ENCODE measurements around the gene NFE2L1. TPM values are rescaled to one million over a fixed set of nuclear protein-coding genes. Genes with fewer than 3 reads are reported as not detected.

Gene NFE2L1
- polyA plus RNA-seq, 1 of the 3 experiments (the other 2 are of a cell fraction) = 159 TPM

DNA sequence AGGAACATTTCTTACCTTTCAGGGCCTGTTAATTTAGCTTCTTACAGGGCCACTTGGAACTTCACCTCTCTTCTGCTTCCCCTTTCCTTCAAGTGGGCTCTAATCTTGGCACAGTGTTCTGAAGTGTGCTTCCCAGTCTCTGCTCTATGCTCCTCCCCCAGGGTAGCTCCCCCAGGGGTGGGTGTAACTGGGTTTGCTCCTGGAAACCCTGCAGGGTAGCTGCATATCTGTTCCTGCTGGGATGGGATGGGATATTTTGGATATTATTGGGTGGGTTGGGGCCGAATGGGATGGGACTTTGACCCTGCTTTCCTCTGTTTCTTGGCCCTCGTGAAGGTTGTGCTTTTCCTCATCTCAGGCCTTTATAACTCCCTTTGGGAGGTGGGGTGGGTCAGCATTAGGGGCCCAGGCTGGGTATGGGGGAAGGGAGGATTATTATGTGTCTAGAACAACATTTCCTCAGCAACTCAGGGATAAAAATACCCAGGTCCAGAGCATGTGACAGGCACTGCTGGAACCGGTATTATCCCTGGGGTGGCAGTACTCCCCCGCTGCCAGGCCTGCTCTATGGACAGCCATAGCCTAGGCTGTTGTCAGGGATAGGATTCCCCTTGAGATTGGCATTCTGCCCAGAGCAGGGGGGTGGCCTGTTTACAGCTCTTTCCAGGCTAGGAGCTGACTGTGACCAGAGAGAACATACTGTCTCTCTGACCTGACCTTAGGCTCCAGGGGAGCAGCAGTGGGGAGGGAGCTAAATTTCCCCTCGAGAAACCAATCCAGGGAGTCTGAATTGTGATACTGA lies 5.0 kb downstream of the NFE2L1 start:
- DNase-seq = peak; percentile 80
- H3K4me2 ChIP-seq = peak overlapping the region; percentile 88
- 47% methylated on average over 5 of the region's 5 CpGs for WGBS (ENCODE audit: low lambda C conversion rate)
- H3K79me2 ChIP-seq (ENCODE audit: insufficient read depth) = peaks cover 86% of the 10 kb centered on the region
- H3K36me3 ChIP-seq (replicated peaks in 1 of 2; ENCODE audit: control insufficient read depth in 1 of 2, insufficient read depth in 2 of 2, low read length in 1 of 2) = peaks cover 31 to 60% of the 10 kb centered on the region in 2 experiments
- H4K20me1 ChIP-seq (ENCODE audit: insufficient read depth) = peaks cover 58% of the 10 kb centered on the region
- peak overlapping the region; percentile 5; the same call in 1 of the 2 replicates for H3K9ac ChIP-seq
- no peak overlapping the region for H2AFZ ChIP-seq (ENCODE audit: low read depth)
- H3F3A ChIP-seq (replicated peaks; ENCODE audit: insufficient read depth) = peaks cover 30% of the 10 kb centered on the region
- H3K9me3 ChIP-seq = no peaks in the 10 kb centered on the region
- peak overlapping the region; percentile 14 to 29; a peak in 3 of 4 replicates for H3K4me3 ChIP-seq (ENCODE audit: low read depth in 2 of 2, low read length in 1 of 2)
- ChIA-PET CTCF (interaction anchor here (0.9 to 44.3 kb wide), 10 partner anchors 8 to 566 kb away, joined by 3 to 1200 read pairs (median 5); partner anchors contain the start of gene COPZ2), POLR2A (interaction anchor here (1.4 to 1.9 kb wide), 2 partner anchors 16 to 26 kb away, joined by 3 to 4 read pairs; no protein-coding TSS in a partner anchor)
- H3K27me3 ChIP-seq (ENCODE audit: insufficient read depth) = no peaks in the 10 kb centered on the region
- H3K4me1 ChIP-seq (ENCODE audit: control insufficient read depth in 1 of 2, insufficient read depth in 2 of 2, low read depth in 1 of 2, low read length in 1 of 2) = peaks cover 61 to 67% of the 10 kb centered on the region in 2 experiments
- H3K9me2 ChIP-seq = no peaks in the 10 kb centered on the region
- peak overlapping the region; percentile 88 to 95; a peak in 3 of 4 replicates for H3K27ac ChIP-seq (ENCODE audit: low read depth in 2 of 2, low read length in 1 of 2)
- TF ChIP-seq MXI1 (IDR thresholded peaks at IDR 0.05; ENCODE audit: low read depth, low read length) (peak; percentile 89), GABPA (IDR thresholded peaks at IDR 0.05; ENCODE audit: low read depth) (no peak), NFIC (IDR thresholded peaks at IDR 0.05; ENCODE audit: borderline replicate concordance) (peak; percentile 55), FOXJ3 (CRISPR knock-in tag; IDR thresholded peaks at IDR 0.05) (peak; percentile 61; the same call in 1 of the 2 replicates), RFX5 (IDR thresholded peaks at IDR 0.05; ENCODE audit: low read length) (peak; percentile 67; the same call in 1 of the 2 replicates), TEAD4 (IDR thresholded peaks at IDR 0.05; ENCODE audit: borderline replicate concordance, insufficient read depth) (no peak), RCOR1 (IDR thresholded peaks at IDR 0.05; ENCODE audit: low read length) (peak; percentile 39; the same call in 1 of the 2 replicates), EP300 (IDR thresholded peaks at IDR 0.05; ENCODE audit: borderline replicate concordance in 1 of 2, low read depth in 1 of 2, low read length in 1 of 2) (peak in 1 of 2 experiments; percentile 60; a peak in 1 of 4 replicates), RAD21 (IDR thresholded peaks at IDR 0.05; ENCODE audit: low read length) (peak; percentile 43), SIN3A (IDR thresholded peaks at IDR 0.05; ENCODE audit: borderline replicate concordance, low read depth, low read length) (no peak), CHD2 (IDR thresholded peaks at IDR 0.05; ENCODE audit: low read length, partially characterized antibody) (peak; percentile 63), GATA2 (CRISPR knock-in tag; IDR thresholded peaks at IDR 0.05) (0 out of 2 replicates have a peak, but pooled peaks have one; percentile 8)

DNA sequence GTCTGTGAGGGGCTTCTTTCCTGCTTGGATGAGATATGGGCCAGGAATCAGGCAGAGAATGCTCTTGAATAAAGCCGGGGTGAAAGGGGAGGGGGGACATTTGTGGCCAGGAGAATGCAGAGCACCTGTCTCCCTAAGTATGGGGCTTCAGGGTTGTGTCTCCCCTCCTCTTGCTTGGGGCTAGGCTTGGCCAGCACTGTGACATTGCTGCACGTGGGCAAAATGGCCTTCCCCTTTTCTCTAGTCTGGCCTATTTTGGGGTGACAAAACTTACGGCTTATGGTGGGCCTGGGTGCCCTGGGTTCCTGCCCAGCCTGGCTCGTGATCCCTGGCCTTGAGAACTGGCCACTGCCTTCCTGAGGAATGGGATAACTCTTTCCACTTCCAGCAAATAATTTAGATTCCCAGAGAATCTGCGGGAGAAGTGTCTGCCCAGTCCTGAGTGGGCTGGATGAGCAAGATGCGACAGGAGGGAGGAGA lies 5.6 kb downstream of the NFE2L1 start:
- Histone ChIP-seq H4K20me1 (ENCODE audit: insufficient read depth) (peaks cover 58% of the 10 kb centered on the region), H3K79me2 (ENCODE audit: insufficient read depth) (peaks cover 84% of the 10 kb centered on the region), H2AFZ (ENCODE audit: low read depth) (no peak overlapping the region), H3K36me3 (replicated peaks in 1 of 2; ENCODE audit: control insufficient read depth in 1 of 2, insufficient read depth in 2 of 2, low read length in 1 of 2) (peaks cover 34 to 67% of the 10 kb centered on the region in 2 experiments), H3F3A (replicated peaks; ENCODE audit: insufficient read depth) (peaks cover 29% of the 10 kb centered on the region), H3K27ac (ENCODE audit: low read depth in 2 of 2, low read length in 1 of 2) (peak overlapping the region; percentile 88 to 95; a peak in 3 of 4 replicates), H3K4me1 (ENCODE audit: control insufficient read depth in 1 of 2, insufficient read depth in 2 of 2, low read depth in 1 of 2, low read length in 1 of 2) (peaks cover 61 to 67% of the 10 kb centered on the region in 2 experiments), H3K9ac (peak overlapping the region; percentile 5; the same call in 1 of the 2 replicates), H3K27me3 (ENCODE audit: insufficient read depth) (no peaks in the 10 kb centered on the region), H3K9me3 (no peaks in the 10 kb centered on the region), H3K4me2 (peak overlapping the region; percentile 88), H3K9me2 (no peaks in the 10 kb centered on the region), H3K4me3 (ENCODE audit: low read depth in 2 of 2, low read length in 1 of 2) (peak overlapping the region; percentile 29 to 42; a peak in 3 of 4 replicates)
- CTCF ChIA-PET = interaction anchor here (0.9 to 44.3 kb wide), 8 partner anchors 10 to 565 kb away, joined by 3 to 1200 read pairs (median 7); partner anchors contain the start of gene COPZ2
- DNase-seq = no peak
- WGBS (ENCODE audit: low lambda C conversion rate) = 51% methylated on average over 6 of the region's 6 CpGs
- POLR2A ChIA-PET = interaction anchor here (1.0 to 2.9 kb wide), 4 partner anchors 9 to 50 kb away, joined by 3 to 18 read pairs (median 6); no protein-coding TSS in a partner anchor
- TF ChIP-seq MEF2A (IDR thresholded peaks at IDR 0.05; ENCODE audit: borderline replicate concordance, low read depth) = no peak
- TF ChIP-seq NRF1 (IDR thresholded peaks at IDR 0.05; ENCODE audit: low read depth, low read length) = no peak
- TF ChIP-seq RFX5 (IDR thresholded peaks at IDR 0.05; ENCODE audit: low read length) = no peak
- TF ChIP-seq TCF12 (IDR thresholded peaks at IDR 0.05) = no peak
- TF ChIP-seq, protein P1, sequence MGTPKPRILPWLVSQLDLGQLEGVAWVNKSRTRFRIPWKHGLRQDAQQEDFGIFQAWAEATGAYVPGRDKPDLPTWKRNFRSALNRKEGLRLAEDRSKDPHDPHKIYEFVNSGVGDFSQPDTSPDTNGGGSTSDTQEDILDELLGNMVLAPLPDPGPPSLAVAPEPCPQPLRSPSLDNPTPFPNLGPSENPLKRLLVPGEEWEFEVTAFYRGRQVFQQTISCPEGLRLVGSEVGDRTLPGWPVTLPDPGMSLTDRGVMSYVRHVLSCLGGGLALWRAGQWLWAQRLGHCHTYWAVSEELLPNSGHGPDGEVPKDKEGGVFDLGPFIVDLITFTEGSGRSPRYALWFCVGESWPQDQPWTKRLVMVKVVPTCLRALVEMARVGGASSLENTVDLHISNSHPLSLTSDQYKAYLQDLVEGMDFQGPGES (IDR thresholded peaks at IDR 0.05; ENCODE audit: low read depth, low read length) = no peak
- TF ChIP-seq, protein P2, sequence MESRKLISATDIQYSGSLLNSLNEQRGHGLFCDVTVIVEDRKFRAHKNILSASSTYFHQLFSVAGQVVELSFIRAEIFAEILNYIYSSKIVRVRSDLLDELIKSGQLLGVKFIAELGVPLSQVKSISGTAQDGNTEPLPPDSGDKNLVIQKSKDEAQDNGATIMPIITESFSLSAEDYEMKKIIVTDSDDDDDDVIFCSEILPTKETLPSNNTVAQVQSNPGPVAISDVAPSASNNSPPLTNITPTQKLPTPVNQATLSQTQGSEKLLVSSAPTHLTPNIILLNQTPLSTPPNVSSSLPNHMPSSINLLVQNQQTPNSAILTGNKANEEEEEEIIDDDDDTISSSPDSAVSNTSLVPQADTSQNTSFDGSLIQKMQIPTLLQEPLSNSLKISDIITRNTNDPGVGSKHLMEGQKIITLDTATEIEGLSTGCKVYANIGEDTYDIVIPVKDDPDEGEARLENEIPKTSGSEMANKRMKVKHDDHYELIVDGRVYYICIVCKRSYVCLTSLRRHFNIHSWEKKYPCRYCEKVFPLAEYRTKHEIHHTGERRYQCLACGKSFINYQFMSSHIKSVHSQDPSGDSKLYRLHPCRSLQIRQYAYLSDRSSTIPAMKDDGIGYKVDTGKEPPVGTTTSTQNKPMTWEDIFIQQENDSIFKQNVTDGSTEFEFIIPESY (IDR thresholded peaks at IDR 0.05; ENCODE audit: borderline replicate concordance, low read depth) = no peak
- TF ChIP-seq CHD2 (IDR thresholded peaks at IDR 0.05; ENCODE audit: low read length, partially characterized antibody) = no peak
- no peak for TF ChIP-seq TAF1 (IDR thresholded peaks at IDR 0.05; ENCODE audit: borderline replicate concordance, low read depth, low read length)
- no peak for TF ChIP-seq MXI1 (IDR thresholded peaks at IDR 0.05; ENCODE audit: low read depth, low read length)
- no peak for TF ChIP-seq ELF1 (IDR thresholded peaks at IDR 0.05)
- TF ChIP-seq, protein P3, sequence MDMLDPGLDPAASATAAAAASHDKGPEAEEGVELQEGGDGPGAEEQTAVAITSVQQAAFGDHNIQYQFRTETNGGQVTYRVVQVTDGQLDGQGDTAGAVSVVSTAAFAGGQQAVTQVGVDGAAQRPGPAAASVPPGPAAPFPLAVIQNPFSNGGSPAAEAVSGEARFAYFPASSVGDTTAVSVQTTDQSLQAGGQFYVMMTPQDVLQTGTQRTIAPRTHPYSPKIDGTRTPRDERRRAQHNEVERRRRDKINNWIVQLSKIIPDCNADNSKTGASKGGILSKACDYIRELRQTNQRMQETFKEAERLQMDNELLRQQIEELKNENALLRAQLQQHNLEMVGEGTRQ (IDR thresholded peaks at IDR 0.05; ENCODE audit: borderline replicate concordance, low read depth, low read length) = no peak
- TF ChIP-seq, protein P4, sequence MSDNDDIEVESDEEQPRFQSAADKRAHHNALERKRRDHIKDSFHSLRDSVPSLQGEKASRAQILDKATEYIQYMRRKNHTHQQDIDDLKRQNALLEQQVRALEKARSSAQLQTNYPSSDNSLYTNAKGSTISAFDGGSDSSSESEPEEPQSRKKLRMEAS (IDR thresholded peaks at IDR 0.05; ENCODE audit: low read depth) = no peak

All from SK-N-SH (cell line).